HepG2 (cell line): Measurements from ENCODE around the gene RAD1. TPM values are rescaled to one million over a fixed set of nuclear protein-coding genes. Genes with fewer than 3 reads are reported as not detected.

Experiments
- ARNTL ChIP-seq: sonication (generic); formaldehyde crosslinking; IDR thresholded peaks from 2 replicates; pipeline ENCODE4 v1.4.0; 2020; ENCODE audit warnings: mild to moderate bottlenecking, missing genetic modification reagents
- CAMTA2 ChIP-seq: sonication (generic); formaldehyde crosslinking; IDR thresholded peaks from 2 replicates; pipeline ENCODE4 v1.4.0; 2020; ENCODE audit warnings: mild to moderate bottlenecking, missing genetic modification reagents, borderline replicate concordance
- CENPX ChIP-seq: sonication (generic); formaldehyde crosslinking; IDR thresholded peaks from 2 replicates; pipeline ENCODE4 v1.9.0; 2021; ENCODE audit warnings: mild to moderate bottlenecking, missing genetic modification reagents, moderate library complexity
- KDM3A ChIP-seq: IDR thresholded peaks from 2 replicates; pipeline ENCODE4 v1.6.1; 2018; ENCODE audit warnings: low read depth, missing compliant biosample characterization
- NONO ChIP-seq, 2 experiments: fragments of 450-650 bp in 1 of 2; sonication (generic) in 1 of 2; formaldehyde crosslinking in 1 of 2; IDR thresholded peaks in 1 of 2; conservative IDR thresholded peaks in 1 of 2; 2 replicates each; pipeline versions ENCODE4 v1.6.1 to v1.8.0; 2017 to 2022; ENCODE audit warnings: mild to moderate bottlenecking in 1 of 2, missing genetic modification reagents in 1 of 2, moderate library complexity in 1 of 2
- RBM22 ChIP-seq: fragments of 200-400 bp; formaldehyde crosslinking; optimal IDR thresholded peaks from 2 replicates; pipeline ENCODE3; 2017; ENCODE audit warnings: mild to moderate bottlenecking, low read length, moderate library complexity
- SP140L ChIP-seq: sonication (generic); formaldehyde crosslinking; IDR thresholded peaks from 2 replicates; pipeline ENCODE4 v1.4.0; 2020; ENCODE audit warnings: missing genetic modification reagents, borderline replicate concordance
- ZNF17 ChIP-seq: sonication (generic); formaldehyde crosslinking; IDR thresholded peaks from 2 replicates; pipeline ENCODE4 v1.5.0; 2020; ENCODE audit warnings: mild to moderate bottlenecking, missing genetic modification reagents
- ZNF235 ChIP-seq: sonication (generic); formaldehyde crosslinking; IDR thresholded peaks from 2 replicates; pipeline ENCODE4 v1.8.1; 2023; ENCODE audit warnings: mild to moderate bottlenecking, missing genetic modification reagents, borderline replicate concordance
- ZNF263 ChIP-seq: sonication (generic); formaldehyde crosslinking; IDR thresholded peaks from 2 replicates; pipeline ENCODE4 v1.4.0; 2020; ENCODE audit warnings: missing genetic modification reagents
- ZNF589 ChIP-seq: sonication (generic); formaldehyde crosslinking; conservative IDR thresholded peaks from 2 replicates; pipeline ENCODE4 v1.8.0; 2022; ENCODE audit warnings: mild to moderate bottlenecking, moderate library complexity, missing genetic modification reagents
- ZNF773 ChIP-seq: sonication (generic); formaldehyde crosslinking; IDR thresholded peaks from 2 replicates; pipeline ENCODE4 v1.4.0; 2020; ENCODE audit warnings: missing genetic modification reagents, borderline replicate concordance
- polyA plus RNA-seq, 8 experiments: library from polyadenylated mRNA; depleted of rRNA in 3 of 8; stranded (reverse) in 7 of 8; unstranded in 1 of 8; fragments of >200 nt; fragmentation: Illumina TruSeq in 4 of 8; extraction: Trizol in 4 of 8; gene quantifications; 2 replicates each; pipeline versions ENCODE4 v1.2.1 to v1.2.3, GENCODE V29; 2011 to 2016; ENCODE audit warnings: low read depth in 4 of 8, missing spikeins in 1 of 8, mixed read lengths in 1 of 8; ENCODE audit not compliant: insufficient read depth in 1 of 8
- total RNA-seq, 5 experiments: library from RNA; depleted of rRNA; stranded (reverse); fragments of >200 nt; fragmentation: Illumina TruSeq; extraction: Trizol; gene quantifications; 2 replicates each; pipeline ENCODE4 v1.2.3, GENCODE V29; 2016; ENCODE audit warnings: low read depth in 1 of 5
- TF ChIP-seq, protein P1 (sequence below): sonication (generic); formaldehyde crosslinking; IDR thresholded peaks from 2 replicates; pipeline ENCODE4 v1.4.0; 2020; ENCODE audit warnings: missing genetic modification reagents
- TF ChIP-seq, protein P2 (sequence below): sonication (generic); formaldehyde crosslinking; IDR thresholded peaks from 2 replicates; pipeline ENCODE4 v1.8.0; 2022; ENCODE audit warnings: mild to moderate bottlenecking, missing genetic modification reagents; ENCODE audit not compliant: insufficient replicate concordance
- TF ChIP-seq, protein P3 (sequence below): sonication (generic); formaldehyde crosslinking; IDR thresholded peaks from 2 replicates; pipeline ENCODE4 v1.5.0; 2020; ENCODE audit warnings: mild to moderate bottlenecking, missing genetic modification reagents
- TF ChIP-seq, protein P4 (sequence below): sonication (generic); formaldehyde crosslinking; IDR thresholded peaks from 2 replicates; pipeline ENCODE4 v1.8.1; 2023; ENCODE audit warnings: mild to moderate bottlenecking, missing genetic modification reagents, borderline replicate concordance
- TF ChIP-seq, protein P5 (sequence below): sonication (generic); formaldehyde crosslinking; IDR thresholded peaks from 2 replicates; pipeline ENCODE4 v1.8.0; 2022; ENCODE audit warnings: mild to moderate bottlenecking, missing genetic modification reagents, borderline replicate concordance

RAD1 gene
- total and polyA plus RNA-seq, 2 of the 13 experiments (the other 11 are each of a cell fraction or from before 2014, with no cell fraction given): 14.7 to 39.1 TPM

DNA sequence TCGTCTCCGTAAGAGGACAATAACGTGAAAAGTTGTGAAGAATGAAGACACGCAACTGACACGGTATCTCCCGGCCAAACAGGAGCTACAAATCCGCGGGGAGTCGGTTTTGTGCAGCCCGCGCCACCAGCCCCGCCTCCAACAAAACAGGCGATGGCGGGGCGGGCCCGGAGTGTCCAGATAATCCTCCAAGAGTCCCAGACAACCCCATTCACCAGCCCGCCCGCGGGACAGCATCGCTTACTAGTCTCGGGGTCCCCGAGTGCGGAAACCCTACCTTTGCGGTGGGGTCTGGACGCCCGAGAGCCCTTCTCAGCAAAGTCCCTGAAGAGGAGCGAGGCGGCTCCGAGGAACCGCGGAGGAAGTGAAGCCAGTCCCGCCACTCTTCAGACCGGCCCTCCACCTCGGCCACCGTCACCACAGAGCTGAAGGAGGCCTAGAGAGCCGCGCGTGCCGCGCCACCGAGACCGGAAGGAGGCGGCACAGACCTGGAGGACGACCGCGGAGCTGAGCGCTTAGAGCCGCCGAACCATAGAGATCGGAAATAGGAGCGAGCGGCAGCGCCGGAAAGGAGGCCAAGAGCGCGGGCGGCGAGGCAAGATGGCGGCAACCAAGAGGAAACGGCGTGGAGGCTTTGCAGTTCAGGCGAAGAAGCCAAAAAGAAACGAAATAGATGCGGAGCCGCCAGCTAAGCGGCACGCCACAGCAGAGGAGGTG lies at the start of gene RAD1, which contains the start of gene BRIX1 (continued):
- TF ChIP-seq ZNF773 (CRISPR knock-in tag) (no peak; the same call in 1 of the 2 replicates), ZNF235 (CRISPR knock-in tag) (peak; percentile 69; the same call in 1 of the 2 replicates), ZNF263 (CRISPR knock-in tag) (no peak), ARNTL (peak; percentile 73; the same call in 1 of the 2 replicates), KDM3A (CRISPR knock-in tag) (peak; percentile 73; the same call in 1 of the 2 replicates), RBM22 (no peak), SP140L (CRISPR knock-in tag) (peak; percentile 26; the same call in 1 of the 2 replicates), CAMTA2 (CRISPR knock-in tag) (no peak), ZNF17 (CRISPR knock-in tag) (no peak), ZNF589 (CRISPR knock-in tag) (peak; percentile 88), NONO (IDR thresholded peaks at IDR 0.05) (no peak), NONO (CRISPR knock-in tag; conservative IDR thresholded peaks at IDR 0.05) (peak; percentile 97), CENPX (no peak)
- TF ChIP-seq, protein P1, sequence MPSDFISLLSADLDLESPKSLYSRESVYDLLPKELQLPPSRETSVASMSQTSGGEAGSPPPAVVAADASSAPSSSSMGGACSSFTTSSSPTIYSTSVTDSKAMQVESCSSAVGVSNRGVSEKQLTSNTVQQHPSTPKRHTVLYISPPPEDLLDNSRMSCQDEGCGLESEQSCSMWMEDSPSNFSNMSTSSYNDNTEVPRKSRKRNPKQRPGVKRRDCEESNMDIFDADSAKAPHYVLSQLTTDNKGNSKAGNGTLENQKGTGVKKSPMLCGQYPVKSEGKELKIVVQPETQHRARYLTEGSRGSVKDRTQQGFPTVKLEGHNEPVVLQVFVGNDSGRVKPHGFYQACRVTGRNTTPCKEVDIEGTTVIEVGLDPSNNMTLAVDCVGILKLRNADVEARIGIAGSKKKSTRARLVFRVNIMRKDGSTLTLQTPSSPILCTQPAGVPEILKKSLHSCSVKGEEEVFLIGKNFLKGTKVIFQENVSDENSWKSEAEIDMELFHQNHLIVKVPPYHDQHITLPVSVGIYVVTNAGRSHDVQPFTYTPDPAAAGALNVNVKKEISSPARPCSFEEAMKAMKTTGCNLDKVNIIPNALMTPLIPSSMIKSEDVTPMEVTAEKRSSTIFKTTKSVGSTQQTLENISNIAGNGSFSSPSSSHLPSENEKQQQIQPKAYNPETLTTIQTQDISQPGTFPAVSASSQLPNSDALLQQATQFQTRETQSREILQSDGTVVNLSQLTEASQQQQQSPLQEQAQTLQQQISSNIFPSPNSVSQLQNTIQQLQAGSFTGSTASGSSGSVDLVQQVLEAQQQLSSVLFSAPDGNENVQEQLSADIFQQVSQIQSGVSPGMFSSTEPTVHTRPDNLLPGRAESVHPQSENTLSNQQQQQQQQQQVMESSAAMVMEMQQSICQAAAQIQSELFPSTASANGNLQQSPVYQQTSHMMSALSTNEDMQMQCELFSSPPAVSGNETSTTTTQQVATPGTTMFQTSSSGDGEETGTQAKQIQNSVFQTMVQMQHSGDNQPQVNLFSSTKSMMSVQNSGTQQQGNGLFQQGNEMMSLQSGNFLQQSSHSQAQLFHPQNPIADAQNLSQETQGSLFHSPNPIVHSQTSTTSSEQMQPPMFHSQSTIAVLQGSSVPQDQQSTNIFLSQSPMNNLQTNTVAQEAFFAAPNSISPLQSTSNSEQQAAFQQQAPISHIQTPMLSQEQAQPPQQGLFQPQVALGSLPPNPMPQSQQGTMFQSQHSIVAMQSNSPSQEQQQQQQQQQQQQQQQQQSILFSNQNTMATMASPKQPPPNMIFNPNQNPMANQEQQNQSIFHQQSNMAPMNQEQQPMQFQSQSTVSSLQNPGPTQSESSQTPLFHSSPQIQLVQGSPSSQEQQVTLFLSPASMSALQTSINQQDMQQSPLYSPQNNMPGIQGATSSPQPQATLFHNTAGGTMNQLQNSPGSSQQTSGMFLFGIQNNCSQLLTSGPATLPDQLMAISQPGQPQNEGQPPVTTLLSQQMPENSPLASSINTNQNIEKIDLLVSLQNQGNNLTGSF (CRISPR knock-in tag): no peak
- TF ChIP-seq, protein P2, sequence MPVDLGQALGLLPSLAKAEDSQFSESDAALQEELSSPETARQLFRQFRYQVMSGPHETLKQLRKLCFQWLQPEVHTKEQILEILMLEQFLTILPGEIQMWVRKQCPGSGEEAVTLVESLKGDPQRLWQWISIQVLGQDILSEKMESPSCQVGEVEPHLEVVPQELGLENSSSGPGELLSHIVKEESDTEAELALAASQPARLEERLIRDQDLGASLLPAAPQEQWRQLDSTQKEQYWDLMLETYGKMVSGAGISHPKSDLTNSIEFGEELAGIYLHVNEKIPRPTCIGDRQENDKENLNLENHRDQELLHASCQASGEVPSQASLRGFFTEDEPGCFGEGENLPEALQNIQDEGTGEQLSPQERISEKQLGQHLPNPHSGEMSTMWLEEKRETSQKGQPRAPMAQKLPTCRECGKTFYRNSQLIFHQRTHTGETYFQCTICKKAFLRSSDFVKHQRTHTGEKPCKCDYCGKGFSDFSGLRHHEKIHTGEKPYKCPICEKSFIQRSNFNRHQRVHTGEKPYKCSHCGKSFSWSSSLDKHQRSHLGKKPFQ: no peak
- TF ChIP-seq, protein P3, sequence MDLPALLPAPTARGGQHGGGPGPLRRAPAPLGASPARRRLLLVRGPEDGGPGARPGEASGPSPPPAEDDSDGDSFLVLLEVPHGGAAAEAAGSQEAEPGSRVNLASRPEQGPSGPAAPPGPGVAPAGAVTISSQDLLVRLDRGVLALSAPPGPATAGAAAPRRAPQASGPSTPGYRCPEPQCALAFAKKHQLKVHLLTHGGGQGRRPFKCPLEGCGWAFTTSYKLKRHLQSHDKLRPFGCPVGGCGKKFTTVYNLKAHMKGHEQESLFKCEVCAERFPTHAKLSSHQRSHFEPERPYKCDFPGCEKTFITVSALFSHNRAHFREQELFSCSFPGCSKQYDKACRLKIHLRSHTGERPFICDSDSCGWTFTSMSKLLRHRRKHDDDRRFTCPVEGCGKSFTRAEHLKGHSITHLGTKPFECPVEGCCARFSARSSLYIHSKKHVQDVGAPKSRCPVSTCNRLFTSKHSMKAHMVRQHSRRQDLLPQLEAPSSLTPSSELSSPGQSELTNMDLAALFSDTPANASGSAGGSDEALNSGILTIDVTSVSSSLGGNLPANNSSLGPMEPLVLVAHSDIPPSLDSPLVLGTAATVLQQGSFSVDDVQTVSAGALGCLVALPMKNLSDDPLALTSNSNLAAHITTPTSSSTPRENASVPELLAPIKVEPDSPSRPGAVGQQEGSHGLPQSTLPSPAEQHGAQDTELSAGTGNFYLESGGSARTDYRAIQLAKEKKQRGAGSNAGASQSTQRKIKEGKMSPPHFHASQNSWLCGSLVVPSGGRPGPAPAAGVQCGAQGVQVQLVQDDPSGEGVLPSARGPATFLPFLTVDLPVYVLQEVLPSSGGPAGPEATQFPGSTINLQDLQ: peak; percentile 85; the same call in 1 of the 2 replicates
- TF ChIP-seq, protein P4, sequence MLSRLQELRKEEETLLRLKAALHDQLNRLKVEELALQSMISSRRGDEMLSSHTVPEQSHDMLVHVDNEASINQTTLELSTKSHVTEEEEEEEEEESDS (CRISPR knock-in tag): no peak
- TF ChIP-seq, protein P5, sequence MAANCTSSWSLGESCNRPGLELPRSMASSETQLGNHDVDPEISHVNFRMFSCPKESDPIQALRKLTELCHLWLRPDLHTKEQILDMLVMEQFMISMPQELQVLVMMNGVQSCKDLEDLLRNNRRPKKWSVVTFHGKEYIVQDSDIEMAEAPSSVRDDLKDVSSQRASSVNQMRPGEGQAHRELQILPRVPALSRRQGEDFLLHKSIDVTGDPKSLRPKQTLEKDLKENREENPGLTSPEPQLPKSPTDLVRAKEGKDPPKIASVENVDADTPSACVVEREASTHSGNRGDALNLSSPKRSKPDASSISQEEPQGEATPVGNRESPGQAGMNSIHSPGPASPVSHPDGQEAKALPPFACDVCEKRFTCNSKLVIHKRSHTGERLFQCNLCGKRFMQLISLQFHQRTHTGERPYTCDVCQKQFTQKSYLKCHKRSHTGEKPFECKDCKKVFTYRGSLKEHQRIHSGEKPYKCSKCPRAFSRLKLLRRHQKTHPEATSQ (CRISPR knock-in tag): peak; percentile 70; the same call in 1 of the 2 replicates
